GM21360 (cell line): ENCODE measurements around the gene SLC39A9.
"Not testable (repeated sequence)": the region's sequence is repeated elsewhere in the genome, so short reads cannot be mapped to it uniquely, and the experiment has no call there.

Experiments used
- ATAC-seq: cut with Tn5 transposase; IDR thresholded peaks from one replicate; pipeline ENCODE4 v1.9.1; 2021; ENCODE audit warnings: mild to moderate bottlenecking, moderate library complexity; ENCODE audit not compliant: unreplicated experiment

SLC39A9 gene

DNA sequence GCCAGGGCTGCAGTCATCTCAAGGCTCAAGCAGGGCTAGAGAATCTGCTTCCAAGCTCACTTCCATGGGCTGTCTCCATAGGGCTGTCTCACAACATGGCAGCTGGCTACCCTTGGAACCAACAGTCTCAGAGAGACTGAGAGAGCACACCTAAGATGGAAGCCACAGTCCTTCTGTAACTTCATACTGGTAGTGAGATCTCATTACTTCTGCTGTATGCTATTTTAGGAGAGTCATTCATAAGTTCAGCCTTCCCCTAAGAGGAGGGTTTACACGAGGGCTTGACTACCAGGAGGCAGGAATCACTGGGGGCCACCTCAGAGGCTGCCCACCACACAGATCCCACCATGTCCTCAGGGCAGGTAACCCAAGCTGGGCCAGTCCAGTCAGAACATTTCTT is 30.1 kb upstream of the SLC39A9 start:
- no peak for ATAC-seq

GRCh38 chr14:69370061-69370460 is 28.4 kb upstream of the SLC39A9 start:
- no peak for ATAC-seq

- no peak for ATAC-seq
Observed at GRCh38 chr14:69372146-69372545, 26.3 kb upstream of the SLC39A9 start.

DNA sequence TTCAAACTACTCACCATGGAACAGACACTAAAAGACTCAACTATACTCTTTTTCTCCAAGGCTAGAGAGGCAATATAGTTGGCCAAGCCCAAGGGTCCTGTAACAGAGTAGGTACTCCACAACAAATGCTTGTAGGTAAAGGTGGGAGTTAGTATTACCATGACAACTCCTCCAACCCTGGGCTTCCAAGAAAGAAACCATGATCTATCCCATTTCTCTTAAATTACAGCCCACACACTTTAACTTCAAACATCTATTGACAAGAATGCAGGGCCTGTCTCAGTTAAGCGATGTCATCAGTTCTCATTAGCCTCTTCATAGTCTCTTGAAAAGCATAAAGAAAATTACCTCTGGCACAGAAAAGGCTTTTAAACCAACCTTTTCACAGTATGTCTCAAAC is 25.4 kb upstream of the SLC39A9 start:
- ATAC-seq: no peak

DNA sequence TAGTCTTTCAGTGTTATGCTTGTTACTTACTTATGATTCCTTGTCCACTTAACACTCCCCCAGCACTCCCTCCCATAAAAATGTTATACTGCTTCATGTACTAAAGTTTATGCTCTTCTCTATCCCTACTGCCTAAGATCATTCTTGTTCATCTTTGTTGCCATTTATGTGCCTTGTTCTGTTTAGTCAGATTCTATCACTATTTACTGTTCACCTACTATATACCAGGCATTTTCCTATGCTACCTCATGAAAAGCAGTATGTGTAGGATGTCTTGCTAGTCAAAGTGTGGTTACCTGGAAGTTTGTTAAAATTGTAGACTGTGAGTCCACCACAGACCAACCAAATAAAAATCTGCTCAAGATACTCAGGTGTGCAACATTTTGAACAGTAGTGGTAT is 24.3 kb upstream of the SLC39A9 start:
- no peak for ATAC-seq

DNA sequence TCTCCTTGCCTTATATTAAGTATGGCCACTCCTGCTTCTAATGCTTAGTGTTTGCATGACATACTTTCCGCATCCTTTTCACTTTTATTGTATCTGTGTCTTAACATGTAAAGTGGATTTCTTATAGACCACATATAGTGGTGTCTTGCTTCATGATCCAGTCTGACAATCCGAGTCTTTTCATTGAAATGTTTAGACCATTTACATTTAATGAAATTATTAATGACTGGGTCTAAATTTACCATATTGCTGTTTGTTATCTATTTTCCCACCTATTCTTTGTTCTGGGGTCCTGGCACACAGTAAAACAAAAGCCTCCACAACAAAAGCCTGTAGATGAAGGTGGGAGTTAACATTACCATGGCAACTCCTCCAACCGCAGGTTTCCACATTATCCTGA is 23.3 kb upstream of the SLC39A9 start:
- ATAC-seq: no peak

- ATAC-seq: no peak
Observed at GRCh38 chr14:69375722-69376121, 22.8 kb upstream of the SLC39A9 start.

DNA sequence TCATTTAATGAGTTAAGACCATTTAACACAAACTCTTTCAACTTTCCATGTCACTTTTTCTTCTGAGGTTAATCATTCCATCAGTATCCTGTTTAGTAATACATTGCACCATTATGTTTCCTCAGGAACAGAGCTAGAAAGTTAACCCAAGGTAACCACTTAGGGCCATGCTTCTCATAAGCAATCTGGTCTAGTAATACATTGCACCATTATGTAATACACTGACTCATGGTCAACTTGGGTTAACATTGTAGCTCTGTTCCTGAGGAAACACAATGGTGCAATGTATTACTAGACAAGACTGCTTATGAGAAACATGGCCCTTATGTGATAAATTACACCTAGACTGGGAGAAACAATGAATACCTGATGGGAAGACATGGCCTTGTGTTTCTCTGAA is 22.1 kb upstream of the SLC39A9 start:
- no peak for ATAC-seq

DNA sequence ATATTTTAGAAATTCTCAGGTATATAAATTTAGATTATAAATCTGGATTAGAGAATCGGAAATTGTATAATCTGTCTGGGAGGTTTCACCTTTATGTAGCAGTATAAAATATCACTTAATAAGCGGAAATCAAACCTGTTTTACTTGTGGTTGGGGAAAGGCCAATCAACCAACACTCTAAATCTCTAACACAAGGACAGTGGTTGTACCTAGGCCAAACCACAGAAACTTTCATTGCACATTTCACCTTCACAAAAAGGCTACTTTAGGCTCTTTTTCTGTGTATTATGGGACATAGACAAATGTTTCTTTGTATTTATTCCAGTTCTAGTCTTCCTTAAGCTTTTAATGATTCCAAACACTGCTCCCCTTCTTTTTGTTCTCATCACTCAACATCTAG is 20.2 kb upstream of the SLC39A9 start:
- no peak for ATAC-seq

- ATAC-seq: no peak
Observed at GRCh38 chr14:69387311-69387710, 11.2 kb upstream of the SLC39A9 start.

- ATAC-seq: not testable (repeated sequence)
Observed at GRCh38 chr14:69391400-69391799, 7.1 kb upstream of the SLC39A9 start.

GRCh38 chr14:69392481-69392880 is 6.0 kb upstream of the SLC39A9 start:
- no peak for ATAC-seq

GRCh38 chr14:69395929-69396328 is 2.6 kb upstream of the SLC39A9 start:
- no peak for ATAC-seq

DNA sequence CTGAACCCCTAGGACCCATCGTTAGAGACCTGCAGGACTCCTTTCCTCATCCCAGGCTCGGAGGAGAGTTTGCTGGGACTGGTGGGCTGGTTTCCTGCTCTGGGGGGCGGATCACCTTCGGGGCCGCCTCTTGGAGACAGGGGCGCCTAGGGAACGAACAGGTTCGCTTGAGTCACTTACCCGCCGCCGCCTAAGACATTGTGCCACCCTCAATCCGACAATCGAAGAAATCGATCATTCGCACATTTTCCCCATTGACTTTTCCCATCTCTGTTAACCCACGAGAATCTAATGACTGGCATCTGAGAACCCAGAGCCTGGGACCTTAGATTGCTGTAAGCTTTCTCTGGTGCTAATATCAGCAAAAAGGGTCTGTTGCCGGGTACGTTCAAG is 322 bp downstream of the SLC39A9 start:
- no peak for ATAC-seq

- no peak for ATAC-seq
Observed at GRCh38 chr14:69399750-69400149, 1.3 kb downstream of the SLC39A9 start.

GRCh38 chr14:69400154-69400553 is 1.7 kb downstream of the SLC39A9 start:
- ATAC-seq: no peak

GRCh38 chr14:69401841-69402240 is 3.3 kb downstream of the SLC39A9 start:
- no peak for ATAC-seq

GRCh38 chr14:69404478-69404877 is 6.0 kb downstream of the SLC39A9 start:
- no peak for ATAC-seq

DNA sequence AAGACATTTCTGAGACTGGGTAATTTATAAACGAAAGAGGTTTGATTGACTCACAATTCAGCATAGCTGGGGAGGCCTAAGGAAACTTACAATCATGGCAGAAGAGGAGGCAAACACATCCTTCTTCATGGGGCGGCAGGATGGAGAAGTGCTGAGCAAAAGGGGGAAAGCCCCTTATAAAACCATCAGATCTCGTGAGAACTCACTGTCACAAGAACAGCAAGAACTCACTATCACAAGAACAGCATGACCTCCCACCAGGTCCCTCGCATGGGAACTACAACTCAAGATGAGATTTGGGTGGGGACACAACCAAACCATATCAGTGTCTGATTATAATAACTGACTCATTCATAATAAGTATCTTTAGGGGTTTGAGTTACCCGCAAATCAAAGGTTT is 6.4 kb downstream of the SLC39A9 start:
- no peak for ATAC-seq

DNA sequence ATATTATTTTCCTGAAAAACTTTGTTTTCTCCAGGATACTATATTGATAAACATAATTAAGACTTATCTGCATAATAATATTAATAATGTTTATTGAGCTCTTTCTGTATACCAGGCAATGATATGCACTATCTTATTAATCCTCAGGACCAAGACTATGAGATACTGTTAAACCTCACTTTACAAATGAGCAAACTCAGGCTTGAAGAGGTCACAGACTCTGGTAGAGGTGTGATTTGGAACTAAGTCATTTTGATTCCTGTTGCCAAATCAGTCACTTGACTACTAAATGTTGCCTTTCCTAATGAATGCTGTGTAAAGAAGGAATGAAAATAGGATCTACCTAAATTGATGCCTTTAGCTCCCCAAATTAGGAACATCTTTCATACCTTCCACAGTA is 7.3 kb downstream of the SLC39A9 start:
- ATAC-seq: no peak

DNA sequence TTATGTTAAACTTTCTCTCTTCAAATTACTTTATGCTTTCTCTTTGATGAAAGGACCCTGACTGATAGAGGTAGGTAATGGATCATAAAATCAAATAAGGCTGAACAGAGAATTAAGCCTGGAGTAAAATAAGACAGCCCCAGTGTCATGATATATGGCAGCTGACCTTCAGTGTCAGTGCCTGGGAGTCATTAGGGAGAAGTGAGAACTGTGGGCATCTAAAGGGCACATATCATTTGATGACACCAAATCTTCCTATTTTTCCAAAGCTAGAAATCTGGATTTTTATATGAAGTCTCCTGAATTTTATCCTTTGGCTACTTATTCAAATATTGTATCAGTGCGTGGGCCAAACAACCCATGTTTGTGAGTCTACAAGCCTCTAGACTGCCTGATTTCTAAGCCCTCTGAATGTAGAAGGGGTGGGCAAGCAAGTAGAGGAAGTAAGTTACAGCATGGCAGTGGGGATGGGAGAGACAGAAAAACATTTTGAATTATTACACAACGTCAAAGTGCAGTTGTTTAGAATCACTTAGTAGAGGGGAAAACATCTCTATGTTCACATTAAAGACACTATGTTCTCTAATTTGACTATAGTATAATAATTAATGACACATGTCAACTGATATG is 10.0 kb downstream of the SLC39A9 start:
- ATAC-seq: no peak

- ATAC-seq: no peak
Observed at GRCh38 chr14:69413483-69413882, 15.0 kb downstream of the SLC39A9 start.

- not testable (repeated sequence) for ATAC-seq
Observed at GRCh38 chr14:69416087-69416486, 17.6 kb downstream of the SLC39A9 start.
